Measurements from ENCODE around the gene GRIN2A.

DNA sequence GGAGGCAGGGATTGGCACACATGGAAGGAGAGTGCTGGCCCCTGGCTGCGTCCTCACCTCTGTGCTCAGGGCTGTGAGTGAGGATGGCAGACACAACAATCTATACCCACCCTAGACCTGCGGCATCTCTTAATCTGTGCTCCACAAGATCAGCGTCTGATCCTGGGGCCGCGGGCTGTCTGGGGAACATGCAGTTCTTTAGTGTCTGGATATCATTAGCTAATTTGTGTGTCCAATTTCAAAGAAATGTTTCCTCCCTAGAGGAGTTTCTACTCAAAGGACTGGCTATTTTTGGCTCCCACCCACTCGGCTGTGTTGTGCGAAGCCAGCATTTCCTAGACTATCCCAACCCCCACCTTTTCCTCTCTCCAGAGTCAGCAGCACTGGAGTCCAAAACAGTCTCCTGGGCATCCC, 93.8 kb downstream of the GRIN2A start:
- no peak for TF ChIP-seq CTCF (conservative IDR thresholded peaks at IDR 0.05; ENCODE audit: low read length)
- TF ChIP-seq EZH2phosphoT487 (IDR thresholded peaks at IDR 0.05; ENCODE audit: borderline replicate concordance, low read depth, low read length): no peak

Measured in OCI-LY7 (cell line).